Ishikawa (cell line): ENCODE data around the gene CXCR1.

Source experiments
- EGR1 ChIP-seq: IDR thresholded peaks from 2 replicates; pipeline ENCODE4 v1.6.1; 2012
- FOXM1 ChIP-seq: IDR thresholded peaks from 2 replicates; pipeline ENCODE4 v1.6.1; 2012; ENCODE audit warnings: low read depth, borderline replicate concordance
- RAD21 ChIP-seq: IDR thresholded peaks from 2 replicates; pipeline ENCODE4 v1.6.1; 2012; ENCODE audit warnings: low read depth
- YY1 ChIP-seq: IDR thresholded peaks from 2 replicates; pipeline ENCODE4 v1.6.1; 2012; ENCODE audit warnings: low read depth
- ZBTB7A ChIP-seq: IDR thresholded peaks from 2 replicates; pipeline ENCODE4 v1.6.1; 2012; ENCODE audit warnings: low read depth

DNA sequence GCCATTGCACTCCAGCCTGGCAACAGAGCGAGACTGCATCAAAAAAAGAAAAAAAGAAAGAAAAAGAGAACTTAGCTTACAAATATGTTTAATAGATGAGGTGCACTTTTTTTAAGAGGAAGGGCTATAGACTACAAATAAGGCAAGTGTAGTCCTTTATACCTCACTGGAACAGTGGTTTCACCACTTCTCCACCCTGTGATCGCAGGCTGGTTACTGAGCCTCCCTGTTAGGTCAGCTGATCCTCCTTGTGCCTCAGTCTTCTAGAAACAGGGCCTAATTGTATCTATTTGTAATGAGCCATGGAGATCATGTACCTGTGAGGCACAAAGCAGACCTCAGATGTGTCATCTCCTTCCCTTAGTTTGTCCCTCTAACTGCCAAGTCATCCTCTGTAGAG lies 36.4 kb downstream of the CXCR1 start:
- TF ChIP-seq EGR1 (no peak), YY1 (no peak), RAD21 (no peak), ZBTB7A (no peak), FOXM1 (no peak)
